Stimulated activated CD4-positive, alpha-beta T cell treated with anti-CD3 and anti-CD28 coated beads, Interleukin-15, amount 100 ng/mL, for 24 hours (primary cell): ENCODE measurements around the gene INO80.

Experiments used
- DNase-seq: peaks from one replicate; pipeline ENCODE4 v3.0.0-alpha.2; 2020

INO80 gene

GRCh38 chr15:41039121-41039520, 77.0 kb downstream of the INO80 start:
- DNase-seq: no peak

GRCh38 chr15:41032079-41032328, 84.1 kb downstream of the INO80 start:
- no peak for DNase-seq

- no peak for DNase-seq
Measured at GRCh38 chr15:41031232-41032078, 84.6 kb downstream of the INO80 start.

- DNase-seq: no peak
Measured at GRCh38 chr15:41028853-41029252, 87.2 kb downstream of the INO80 start.

DNA sequence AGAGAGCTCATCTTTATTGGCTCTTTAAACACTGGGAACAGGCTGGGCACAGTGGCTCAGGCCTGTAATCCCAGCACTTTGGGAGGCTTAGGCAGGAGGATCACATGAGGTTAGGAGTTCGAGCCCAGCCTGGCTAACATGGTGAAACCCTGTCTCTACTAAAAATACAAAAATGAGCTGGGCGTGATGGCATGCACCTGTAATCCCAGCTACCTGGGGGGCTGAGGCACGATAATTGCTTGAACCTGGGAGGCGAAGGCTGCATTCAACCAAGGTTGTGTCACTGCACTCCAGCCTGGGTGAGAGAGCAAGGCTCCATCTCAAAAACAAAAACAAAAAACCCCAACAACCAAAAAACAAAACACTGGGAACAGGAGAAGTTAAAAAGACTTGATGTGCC, 90.7 kb downstream of the INO80 start:
- no peak for DNase-seq

DNA sequence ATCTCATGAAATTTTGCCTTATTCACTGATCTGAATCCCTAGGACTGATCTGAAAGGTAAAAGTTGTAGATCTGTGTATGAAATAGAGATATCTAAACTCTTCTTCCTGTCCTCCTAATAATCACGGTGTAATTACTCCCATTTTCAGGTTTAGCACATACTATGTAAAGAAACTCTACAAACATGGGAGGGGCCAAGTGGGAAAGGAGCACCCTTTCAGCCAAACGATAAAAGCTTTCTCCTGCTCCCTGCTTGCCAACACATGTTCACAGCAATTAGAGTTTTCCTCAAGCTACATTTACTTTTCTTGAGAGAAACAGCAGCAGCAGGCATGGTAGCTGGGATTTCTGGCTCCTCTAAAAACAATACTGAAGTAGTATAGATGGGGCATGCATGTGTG, 91.2 kb downstream of the INO80 start:
- DNase-seq: no peak

- DNase-seq: no peak
Measured at GRCh38 chr15:41024131-41024530, 91.9 kb downstream of the INO80 start.

DNA sequence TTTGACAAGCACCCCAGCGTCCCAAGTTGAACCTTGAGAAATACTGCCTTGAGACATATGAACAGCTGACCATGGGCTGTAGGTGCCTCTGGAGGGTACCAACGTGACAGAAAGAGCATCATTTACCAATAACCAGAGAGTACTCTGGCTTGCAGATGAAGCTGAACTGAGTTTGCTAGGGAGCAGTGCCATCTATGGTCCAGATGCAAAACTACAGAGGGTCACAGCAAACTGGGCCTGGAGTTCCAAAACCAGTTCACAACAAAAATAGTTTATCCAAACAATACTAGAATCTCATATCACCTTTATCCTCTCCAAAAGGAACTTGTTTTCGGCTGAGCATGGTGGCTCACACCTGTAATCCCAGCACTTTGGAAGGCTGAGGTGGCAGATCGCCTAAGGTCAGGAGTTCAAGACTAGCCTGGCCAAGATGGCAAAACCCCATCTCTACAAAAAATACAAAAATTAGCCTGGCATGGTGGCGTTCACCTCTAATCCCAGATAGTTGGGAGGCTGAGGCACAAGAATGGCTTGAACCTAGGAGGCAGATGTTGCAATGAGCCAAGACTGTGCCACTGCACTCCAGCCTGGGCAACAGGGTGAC, 93.5 kb downstream of the INO80 start:
- peak; percentile 20 for DNase-seq

DNA sequence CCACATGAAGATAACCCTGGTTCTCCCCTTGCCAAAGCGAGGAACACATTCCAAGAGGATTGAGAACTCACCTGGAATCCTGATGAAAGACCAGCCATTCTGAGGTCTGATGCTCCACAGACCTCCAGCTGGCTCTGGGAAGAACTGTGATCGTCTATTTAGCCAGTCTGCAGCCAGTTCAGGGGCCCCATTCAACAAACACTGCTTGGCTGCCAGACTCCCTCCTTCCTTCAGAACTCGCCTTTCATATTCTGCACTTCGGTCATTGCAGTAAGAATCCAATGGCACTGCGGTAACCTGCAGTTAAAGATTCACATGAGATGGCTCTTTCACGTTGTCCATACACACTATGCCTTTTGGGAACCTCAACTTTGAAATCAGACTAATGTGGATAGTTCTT, 95.3 kb downstream of the INO80 start:
- no peak for DNase-seq

DNA sequence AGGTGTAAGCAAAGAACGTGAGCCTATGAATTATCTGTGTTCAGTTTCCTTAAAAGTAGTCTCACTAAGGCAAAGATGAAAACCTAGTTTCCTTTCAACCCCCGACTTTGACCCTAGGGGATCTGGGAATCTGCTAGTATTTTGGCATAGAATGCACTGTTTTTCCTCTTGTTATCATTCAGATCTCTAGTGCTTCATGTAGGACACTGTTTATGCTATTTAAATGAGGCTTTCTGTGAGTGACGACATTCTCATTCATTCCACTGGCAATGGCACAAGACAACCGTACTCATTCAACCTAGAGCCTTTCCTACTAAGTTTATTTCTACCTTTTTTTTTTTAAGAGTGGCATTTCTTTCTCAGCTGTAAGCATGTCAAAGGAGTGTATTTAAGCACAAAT, 95.8 kb downstream of the INO80 start:
- DNase-seq: no peak

GRCh38 chr15:41019174-41019573, 96.9 kb downstream of the INO80 start:
- no peak for DNase-seq

- no peak for DNase-seq
Measured at GRCh38 chr15:41018534-41018933, 97.5 kb downstream of the INO80 start.

DNA sequence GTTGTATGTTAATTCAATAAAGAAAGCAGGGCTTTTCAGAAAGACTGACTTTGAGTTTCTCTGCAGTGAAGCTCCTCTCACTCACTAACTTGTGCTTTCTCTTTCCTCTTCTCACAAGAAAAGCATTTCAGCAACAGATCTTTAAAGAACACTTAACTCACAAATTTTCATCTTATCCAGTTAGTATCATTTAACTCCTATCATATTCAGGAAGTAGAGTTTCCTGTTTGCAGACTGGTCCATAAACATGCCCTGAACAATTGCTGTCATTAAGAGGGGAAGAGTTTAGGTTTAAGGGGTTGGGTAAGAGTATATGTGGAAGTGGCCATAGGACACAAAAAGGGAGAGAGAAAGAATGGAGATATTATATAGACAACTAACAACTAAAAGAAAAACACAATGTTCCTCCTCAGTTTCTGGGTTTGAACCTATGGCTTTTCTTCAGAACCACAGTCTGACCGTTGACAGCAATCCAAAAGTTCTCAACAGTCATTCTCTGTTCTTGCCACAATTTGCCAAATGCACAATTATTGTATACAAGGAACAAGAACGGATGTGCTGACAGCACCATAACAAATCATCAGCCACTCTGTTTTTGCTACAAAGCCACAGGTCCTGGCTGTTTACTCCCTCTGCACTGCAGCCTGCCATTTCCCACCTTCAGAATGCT, 98.9 kb downstream of the INO80 start:
- DNase-seq: no peak

DNA sequence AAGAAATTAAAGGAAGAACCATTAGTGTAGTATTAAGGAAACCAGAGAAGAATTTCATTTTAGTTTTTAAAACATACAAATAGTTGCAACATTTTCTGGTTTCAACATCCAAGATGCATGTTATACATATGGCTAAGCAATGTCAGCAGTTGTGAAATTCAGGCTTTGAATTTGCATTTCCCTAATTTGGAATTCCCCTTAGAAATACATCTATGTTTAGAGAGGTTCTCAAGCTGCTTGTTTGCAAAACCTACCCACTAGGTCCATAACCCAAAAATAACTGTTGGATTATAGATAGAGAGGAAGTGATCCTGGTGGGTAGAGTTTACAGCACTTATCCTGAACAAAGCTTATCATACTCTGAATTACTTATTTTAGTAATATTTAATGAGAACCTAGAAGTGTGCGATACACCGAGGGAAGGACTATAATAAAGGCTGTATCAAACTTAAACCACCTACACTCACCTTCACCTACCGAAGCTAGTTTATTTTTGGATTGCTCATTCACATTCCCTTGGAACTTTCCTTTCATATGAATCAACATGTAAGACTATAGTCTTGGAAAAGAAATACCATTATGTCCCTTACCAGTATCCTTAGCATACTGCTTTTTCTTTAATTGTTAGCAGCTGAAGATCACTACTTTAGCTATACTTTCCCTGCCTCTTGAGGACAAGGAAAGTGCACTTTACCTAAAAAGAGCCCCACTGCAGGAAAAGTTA, 102.2 kb downstream of the INO80 start:
- DNase-seq: no peak

DNA sequence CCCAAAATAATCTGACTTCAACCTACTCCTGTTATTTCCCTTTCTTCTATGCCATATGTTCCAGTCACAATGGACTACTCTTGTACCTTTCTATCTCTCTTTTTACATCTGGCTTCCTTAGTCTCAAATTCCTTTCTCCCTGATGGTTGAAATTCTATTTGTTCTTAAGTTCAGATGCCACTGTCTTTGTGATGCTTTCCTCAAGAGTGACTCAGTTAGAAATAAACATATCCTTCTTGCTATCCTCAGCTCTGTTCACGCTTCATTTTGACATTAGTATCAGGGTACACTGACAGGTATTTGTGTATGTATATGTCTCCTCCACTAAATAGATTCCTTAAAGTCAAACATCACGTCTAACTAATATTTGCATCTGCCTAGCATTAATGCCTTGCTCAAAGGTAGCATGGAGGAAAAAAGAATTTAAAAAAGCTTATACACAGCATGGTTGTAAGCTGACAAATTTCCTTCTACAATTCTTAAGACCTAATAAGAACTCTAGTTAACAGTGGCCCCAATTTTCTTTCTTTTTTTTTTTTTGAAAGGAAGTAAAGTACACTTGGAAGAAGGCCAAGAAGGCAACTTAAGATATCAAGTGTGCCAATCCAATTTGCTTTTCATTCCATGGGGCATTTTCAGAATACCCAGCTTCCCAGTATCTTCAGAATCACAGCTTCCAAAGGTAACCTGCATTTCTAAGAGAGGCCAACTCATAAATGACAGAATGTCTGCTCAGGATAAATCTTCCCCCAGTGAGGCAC, 104.8 kb downstream of the INO80 start:
- no peak for DNase-seq

DNA sequence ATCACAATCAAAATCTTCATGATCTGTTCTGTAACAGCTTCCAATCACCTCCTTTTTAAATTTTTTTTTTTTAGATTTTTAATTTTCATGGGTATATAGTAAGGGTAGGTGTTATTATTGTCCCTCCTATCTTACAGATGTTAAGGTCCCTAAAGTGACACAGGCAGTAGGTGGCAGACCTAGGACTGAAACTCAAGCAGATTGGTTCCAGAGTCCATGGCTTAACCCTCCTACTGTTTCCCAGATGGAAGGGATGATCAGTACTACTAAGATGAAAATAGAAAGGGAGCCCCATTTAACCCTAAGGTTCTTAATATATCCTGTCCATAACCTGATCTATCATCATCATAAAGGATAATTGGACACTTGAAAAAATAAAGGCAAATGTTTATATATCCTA, 105.7 kb downstream of the INO80 start:
- no peak for DNase-seq

- no peak for DNase-seq
Measured at GRCh38 chr15:41006479-41006878, 109.6 kb downstream of the INO80 start.

- DNase-seq: no peak
Measured at GRCh38 chr15:41004490-41004889, 111.6 kb downstream of the INO80 start.

- DNase-seq: no peak
Measured at GRCh38 chr15:41001524-41002214, 114.4 kb downstream of the INO80 start.

- DNase-seq: no peak
Measured at GRCh38 chr15:40999190-40999589, 116.9 kb downstream of the INO80 start.

DNA sequence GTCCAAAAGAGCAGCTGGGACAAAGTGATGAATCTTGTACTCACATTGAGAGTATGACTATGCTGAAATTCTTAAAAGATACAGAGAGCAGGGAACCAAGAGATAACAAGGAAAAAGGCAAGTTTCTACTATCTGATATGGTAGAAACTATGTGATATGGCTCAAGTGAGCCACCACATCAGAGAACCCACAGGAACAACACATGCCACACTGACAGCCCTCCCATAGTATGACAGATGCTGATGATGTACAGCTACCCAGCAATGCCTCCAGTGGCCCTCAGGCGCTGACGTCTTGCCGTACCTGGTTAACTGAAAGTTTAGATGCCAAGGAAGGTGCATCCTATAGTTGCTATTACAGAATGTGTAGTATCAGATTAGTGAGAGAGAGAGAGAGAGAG, 120.4 kb downstream of the INO80 start:
- DNase-seq: no peak

DNA sequence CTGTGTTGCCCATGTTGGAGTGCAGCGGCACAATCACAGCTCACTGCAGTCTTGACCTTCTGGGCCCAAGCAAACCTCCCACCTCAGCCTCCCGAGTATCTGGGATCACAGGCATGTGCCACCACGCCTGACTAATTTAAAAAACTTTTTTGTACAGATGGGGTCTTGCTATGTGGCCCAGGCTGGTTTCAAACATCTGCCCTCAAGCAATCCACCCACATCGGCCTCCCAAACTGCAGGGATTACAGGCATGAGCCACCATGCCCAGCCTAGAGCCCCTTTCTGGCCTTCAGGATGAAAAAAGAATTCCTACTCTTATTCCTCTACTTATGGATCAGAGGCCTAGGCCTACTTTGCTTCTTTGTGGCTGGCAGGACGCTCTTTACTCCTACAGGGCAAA, 123.3 kb downstream of the INO80 start:
- no peak for DNase-seq
